ENCODE results near the gene SPPL3.

SPPL3 gene

GRCh38 chr12:120712610-120713009 is 191.5 kb downstream of the SPPL3 start:
- H3K4me3 ChIP-seq (replicated peaks; ENCODE audit: low read depth, low read length) = no peak overlapping the region
- DNase-seq (ENCODE audit: low read depth) = no peak
- TF ChIP-seq CTCF (IDR thresholded peaks at IDR 0.05; ENCODE audit: low read length, missing control alignments) = no peak

Measured in fibroblast of pulmonary artery (primary cell).